HK-2 (cell line): ENCODE data around the gene RFX8.
"Not testable (repeated sequence)": the region's sequence is repeated elsewhere in the genome, so short reads cannot be mapped to it uniquely, and the experiment has no call there.

Experiments used
- DNase-seq: peaks from one replicate; pipeline ENCODE4 v3.0.0-alpha.2; 2018; ENCODE audit not compliant: unreplicated experiment

Gene RFX8

DNA sequence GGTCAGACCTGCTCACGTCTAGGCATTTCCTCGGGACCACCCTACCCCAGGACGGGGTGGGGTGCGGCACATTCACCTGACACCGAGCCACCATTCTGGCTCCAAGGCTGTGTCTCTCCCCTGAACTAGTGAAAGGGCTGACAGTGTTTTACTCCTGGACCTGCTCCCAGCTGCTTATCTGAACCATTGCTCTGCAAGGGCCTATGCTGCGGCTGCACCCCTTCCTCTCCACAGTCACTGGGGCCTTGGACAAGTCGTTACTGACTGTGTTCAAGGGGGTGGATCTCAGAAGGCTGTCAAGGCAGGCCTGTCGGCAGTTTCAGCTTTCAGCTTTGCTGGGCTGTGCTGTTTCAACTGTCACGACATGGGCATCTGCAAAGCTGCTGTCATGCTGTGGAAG, 99.3 kb downstream of the RFX8 start:
- no peak for DNase-seq

DNA sequence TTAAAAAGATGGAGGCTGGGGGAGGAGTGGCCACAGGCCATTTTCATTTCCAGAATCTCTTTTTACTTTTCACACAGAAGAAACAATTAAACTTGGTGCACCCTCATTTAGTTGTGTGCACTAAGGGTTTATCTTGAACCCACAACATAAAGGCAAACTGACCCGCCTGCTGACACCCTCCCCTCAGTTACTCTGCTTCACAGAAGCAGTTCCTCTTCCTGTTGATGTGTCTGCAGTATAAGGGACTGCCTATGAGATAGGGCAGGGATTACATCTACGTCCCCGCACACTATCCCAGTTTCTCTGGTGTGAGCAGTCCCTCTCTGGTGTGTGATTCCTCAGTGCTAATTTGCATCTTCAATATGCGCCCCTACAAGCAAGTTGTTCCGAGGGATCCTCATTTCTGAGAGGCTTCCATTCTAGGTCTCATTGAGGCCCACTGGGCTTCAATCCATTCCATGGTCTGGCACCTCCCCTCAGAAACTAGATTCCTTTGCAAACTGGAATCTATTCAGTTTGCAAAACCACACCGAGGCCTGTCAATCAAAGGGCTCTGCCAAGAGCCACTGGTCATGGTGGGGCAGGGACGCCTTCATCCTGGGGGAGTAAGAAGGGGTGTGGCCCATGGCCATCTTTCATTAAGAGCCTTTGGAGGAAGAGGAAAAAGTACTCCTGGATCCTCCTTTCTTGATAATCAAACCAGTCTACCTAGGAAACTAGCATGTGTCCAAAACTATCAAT, 99.9 kb downstream of the RFX8 start:
- no peak for DNase-seq

DNA sequence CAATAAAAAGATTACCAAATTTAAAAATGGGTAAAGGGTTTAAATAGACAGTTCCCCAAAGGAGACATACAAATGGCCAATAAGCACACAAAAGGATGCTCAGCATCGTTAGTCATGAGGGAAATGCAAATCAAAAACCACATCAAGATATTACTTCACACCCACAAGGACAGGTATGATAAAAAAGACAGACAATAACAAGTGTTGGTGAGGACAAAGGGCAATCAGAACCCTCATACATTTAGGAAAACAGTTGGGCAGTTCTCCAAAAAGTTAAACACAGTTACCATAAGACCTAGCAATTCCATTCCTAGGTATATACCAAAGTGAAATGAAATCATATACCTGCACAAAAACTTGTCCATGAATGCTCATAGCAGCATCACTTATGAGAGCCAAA, 102.1 kb downstream of the RFX8 start:
- no peak for DNase-seq

DNA sequence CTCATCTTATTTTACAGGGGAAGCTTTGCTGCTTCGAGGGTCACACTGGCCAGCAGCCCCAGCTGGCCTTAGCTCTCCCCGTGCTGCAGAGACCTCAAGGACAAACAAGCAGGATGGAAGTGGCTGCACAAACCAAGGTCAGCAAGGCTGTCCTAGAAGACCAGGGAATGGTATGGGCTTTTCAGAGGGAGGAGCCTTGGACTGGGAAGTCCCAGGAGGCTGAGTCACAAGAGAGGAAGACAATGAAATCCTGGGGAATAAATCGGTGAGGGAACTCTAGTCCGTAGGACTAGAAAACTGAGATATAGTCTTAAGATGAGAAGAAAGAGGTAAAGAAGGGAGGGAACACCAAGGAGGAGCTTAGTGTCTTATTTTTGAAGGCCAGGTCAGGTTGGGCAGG, 103.3 kb downstream of the RFX8 start:
- DNase-seq: no peak

DNA sequence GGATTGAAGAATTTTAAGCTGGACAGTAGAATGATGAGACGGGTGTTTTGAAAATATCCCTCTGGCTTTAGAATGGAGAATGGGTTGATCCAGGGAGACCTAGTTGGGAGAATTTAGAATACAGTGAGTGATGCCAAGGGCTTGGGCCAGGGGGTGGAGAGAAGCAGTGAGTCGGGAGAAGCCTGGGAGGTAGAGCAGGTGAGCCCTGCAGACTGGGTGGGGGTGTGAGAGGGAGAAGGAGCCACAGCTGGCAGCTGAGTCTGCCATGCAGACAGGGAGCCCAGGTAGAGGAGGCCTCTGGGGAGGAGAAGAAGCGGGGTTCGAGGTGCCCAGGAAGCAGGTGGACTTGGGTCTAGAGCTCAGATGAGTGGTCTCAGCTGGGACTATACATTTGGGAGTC, 105.8 kb downstream of the RFX8 start:
- DNase-seq: no peak

DNA sequence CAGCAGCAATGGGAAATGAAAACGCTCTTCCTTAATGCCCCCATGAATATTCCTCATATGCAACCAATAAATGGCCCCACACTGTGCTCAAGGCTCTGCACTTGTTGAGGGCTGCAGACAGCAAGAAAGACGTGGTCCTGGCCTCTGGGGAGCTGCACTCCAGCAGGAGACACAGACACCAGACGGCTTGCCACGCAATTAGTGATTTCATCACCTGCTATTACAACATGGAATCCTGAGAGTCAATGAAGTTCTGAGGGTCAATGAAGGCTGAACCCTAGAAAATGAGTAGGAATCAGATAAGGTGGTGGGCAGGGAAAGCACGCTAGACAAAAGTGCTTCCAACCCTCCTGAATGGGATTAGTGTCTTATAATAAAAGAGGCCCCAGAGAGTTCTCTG, 106.5 kb downstream of the RFX8 start:
- no peak for DNase-seq

DNA sequence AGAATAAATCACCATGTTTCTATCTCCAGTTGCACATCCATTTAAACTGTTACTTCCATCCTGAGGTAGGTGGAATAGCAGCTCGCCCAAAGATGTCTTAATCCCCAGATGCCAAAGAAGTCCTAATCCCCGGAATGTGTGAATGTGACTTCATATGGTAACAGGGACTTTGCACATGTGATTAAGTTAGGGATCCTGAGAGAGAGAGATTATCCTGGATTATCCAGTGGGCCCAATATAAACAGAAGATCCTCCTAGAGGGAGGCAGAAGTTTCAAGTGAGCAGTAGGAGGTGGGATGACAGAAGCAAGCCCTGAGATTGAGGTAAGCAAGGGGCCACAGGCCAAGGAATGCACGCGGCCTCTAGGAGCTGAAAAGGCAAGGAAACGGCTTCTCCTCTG, 107.4 kb downstream of the RFX8 start:
- DNase-seq: no peak

DNA sequence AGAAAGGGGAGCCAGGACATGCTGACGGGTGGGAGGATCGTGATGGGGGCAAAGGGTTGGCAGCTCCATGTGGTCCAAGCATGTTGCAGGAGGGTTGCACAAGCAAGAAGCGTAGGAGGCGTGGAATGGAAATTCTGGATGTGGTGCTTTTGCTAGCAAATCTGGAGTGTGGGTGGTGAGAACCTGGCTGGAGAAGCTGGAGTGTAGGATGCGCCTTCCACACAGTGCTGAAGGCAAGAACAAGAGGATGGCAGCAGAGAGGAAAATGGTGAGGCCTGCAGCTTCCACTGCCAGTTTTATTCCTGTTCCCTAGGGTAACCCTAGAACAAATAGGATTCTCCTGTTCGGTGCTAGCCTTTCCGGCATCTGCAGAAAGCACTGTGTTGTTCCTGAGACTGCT, 110.0 kb downstream of the RFX8 start:
- DNase-seq: no peak

DNA sequence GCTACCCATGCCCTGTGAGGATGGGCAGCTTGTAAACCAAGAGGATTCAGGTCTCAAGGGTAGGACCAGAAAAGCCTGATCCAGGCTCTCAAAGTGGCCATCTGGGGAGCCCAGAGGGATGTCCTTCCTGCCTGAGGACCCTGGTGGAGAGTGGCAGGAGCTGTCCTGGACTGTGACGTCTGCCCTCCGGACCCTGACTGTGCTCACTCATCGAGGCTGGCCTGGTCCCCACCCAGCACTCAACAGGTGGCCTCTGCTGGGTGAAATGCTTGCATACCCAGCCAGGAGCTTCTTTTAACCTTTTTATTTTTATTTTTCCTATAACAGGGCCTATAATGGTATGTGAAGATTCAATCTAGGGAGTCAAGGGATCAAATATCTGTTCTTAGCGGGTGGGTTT, 112.1 kb downstream of the RFX8 start:
- DNase-seq: no peak

DNA sequence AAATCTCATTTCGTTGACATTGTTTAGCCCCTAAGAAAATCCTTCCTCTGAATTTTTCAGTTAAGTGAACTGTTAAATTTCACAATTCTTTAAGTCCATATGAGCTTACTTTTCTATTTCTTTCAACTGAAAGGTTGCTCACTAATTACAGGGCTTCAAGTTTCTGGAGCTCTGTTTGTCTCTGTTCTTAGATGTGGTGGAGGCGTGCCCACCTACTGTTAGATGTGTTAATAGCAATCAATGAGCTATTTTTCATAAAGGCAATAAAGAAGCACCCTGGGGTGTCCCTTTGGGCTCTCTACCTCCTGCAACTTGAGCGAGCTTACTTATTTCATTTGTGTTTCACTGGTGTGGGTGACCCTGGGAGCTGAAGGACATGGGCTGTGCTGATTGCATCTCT, 112.6 kb downstream of the RFX8 start:
- DNase-seq: no peak

DNA sequence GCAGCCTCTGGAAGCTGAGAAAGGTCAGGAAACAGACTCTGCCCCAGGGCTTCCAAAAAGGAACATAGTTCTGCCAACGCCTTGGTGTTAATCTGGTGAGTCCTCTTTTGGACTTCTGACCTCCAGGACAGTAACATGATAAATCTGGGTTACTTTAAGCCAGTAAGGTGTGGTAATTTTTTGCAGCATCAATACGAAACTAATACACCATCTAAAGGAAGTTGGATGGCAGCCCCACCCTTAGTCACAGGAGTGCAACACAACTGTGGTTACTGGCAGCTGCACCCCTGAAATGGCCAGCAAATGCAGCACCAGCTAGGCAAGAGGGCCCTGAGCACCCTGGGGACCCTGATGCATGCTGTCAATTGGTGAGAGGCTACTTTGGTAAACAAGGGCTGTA, 113.4 kb downstream of the RFX8 start:
- no peak for DNase-seq

DNA sequence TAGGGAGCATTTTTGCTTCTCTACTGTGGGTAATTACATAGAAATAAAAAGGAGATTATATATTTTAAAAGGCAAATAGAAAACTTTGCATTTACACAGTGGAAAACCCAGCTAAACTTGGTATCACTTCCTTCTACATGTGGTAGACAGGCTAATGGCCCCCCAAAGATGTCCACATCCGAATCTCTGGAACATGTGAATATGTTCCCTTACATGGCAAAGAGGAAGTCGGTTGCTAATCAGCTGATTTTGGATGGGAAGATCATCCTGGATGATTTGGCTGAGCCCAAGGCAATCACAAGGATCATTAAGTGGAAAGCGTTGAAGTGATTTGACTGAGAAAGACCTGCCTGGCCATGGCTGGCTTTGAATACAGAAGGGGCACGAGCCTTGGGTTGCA, 113.8 kb downstream of the RFX8 start:
- no peak for DNase-seq

DNA sequence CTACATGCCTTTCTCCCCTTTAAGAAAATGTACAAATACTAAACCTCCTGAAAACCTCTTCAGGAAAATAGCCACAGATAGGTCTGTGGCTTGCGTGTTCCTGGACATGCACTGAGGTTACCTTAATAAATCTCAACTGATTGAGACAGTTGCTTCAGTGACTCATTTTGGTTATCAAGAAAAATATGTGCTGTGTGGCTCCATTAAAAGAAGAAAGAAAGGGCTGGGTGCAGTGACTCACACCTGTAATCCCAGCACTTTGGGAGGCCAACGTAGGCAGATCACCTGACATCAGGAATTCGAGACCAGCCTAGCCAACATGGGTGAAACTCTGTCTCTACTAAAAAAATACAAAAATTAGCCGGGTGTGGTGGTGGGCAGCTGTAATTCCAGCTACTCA, 114.7 kb downstream of the RFX8 start:
- DNase-seq: peak; percentile 27

DNA sequence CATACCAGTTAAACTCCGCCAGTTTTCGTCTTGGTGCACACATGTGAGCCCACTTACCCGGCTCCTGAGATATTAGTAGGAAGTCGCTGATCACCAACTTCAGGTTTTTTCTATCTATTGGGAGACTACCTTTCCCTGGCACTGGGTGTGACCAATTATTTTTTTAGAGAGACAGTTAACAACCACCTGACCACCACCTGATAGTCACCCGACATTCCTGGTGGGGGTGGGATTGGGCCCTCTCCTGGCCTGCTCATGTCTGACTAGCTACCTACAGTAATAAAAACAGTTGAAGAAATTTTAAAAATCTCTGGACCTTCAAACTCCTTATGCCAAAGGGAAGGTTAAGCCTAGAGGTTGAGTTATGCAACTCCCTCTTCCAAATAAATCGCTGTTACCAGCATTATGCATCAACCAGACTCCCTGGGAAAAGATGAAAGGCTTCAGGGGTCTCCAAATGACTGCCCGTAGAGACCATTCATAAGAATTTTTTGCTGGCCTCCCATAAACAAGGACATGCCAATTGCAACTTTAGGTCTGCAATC, 115.4 kb downstream of the RFX8 start:
- DNase-seq: no peak

DNA sequence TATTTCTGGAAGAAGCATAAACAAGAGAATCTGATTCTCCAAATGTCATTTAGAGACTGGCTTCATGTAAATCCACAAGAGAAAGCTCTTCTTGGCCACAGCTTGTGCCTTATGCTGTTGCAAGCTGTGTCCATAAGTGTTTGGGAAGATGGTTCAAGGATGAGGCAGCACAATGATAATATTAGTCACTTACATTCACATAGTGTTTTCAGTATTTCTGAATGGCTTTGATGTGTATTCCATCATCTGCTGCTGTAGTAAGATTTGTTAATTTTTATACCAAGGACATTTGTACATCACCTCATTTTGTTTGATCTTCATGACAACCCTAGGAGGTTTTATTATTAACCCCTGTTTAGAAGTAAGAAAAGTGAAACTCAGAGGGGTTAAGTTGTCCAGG, 117.5 kb downstream of the RFX8 start:
- DNase-seq: no peak

DNA sequence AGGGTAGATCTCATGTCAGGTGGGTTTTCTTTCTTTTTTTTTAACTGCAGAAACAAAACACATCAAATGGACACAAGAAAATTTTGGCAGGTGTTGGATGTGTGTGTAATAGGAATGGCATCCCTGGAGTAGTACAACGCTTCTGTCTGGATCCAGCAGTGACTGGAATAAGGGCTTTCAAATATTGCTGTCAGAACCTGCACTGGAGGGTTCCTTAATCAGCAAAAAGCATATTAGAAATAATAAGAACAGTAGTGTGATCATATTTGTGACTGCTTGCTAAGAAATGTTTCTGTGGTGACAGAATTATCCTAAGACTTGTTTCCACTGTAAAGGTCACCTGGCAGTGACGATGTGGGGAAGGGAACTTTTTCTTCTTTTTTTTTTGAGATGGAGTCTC, 118.4 kb downstream of the RFX8 start:
- no peak for DNase-seq

DNA sequence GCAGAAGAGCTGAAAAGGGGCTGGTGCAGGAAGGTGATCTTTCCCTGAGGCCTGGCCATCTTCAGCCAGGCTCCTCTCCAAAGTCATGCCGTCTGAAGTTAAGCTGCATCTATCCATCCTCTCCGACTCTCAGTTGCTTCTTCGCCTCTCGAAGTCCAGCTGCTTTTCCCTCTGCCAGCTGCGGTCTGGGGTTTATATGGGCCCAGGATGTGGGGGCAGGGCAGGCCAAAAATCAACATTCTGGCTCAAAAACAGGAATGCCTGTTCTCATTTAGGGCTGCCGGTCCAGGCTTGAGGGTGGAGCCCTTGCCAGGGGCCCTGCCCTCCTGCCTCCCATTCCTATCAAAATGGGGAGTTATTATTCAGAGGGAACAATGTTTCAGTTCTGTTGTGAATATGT, 118.9 kb downstream of the RFX8 start:
- no peak for DNase-seq

DNA sequence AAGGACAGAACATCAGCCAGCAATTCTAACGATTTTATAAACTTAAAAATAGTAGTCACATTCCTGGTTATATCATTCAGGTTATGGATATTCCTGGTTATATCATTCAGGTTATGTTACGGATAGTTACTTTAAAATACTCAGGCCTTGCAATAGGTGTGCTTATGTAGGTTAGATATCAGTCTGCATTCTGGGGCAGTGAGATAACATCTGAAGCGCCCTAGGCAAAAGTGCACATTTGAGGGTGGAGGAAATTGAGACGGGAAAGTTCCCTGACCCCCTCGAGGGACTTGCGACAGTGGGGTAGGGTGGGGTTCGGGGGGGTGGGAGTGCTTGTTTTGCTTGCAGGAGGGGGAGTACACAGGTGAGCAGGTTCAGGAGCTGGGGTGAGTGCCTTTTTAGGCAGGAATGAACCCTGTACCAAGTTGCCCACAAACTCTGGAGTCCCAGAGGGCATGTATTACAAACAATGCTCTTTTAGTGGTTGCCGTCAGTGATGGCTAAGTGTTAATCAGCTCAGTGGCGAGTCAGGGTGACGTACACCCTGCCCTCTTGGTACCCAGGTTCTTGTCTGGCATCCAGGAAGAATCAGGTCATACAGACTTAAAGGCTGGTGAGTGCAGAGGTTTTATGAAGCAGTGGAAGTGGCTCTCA, 119.4 kb downstream of the RFX8 start:
- DNase-seq: no peak

DNA sequence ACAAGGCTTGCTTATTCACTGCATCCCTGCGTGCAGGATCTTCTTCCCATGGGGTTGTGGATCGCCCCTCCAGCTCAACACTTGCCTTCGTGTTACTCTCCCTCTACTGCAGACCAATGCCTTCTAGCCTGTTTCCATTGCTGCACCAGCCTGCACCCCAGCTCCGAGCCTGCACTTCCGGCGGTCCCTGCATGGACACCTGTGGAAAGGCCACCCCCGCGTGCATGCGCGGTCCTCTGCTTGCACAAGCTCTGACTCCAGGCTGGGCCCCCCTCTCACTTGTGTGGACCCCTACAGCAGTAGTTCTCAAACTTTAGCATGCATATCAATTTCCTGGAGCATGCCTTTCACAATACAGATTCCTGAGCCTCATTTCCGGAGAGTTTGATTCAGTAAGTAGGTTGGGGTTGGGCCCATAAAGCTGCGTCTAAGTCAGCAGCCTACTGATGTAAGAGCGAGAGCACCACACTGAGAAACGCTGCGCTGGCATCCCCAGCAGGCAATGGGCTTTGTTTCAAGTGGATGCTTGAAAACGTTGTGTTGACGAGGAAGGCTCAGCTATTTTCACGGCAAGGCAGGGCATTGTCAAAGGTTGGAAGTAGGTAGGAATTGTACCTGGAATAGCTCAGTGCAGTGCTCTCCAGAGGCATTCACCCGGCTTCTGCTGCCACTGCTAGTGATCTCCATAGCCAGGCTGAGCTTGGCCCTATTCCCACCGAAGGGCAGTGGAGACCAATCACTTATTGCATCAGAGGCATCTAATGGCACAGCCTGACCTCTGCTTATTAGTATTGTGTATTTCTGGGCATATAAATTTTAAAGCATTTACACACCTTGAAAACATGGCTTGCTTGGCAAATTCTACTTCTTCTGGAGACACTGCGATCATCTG, 120.2 kb downstream of the RFX8 start:
- DNase-seq: no peak

DNA sequence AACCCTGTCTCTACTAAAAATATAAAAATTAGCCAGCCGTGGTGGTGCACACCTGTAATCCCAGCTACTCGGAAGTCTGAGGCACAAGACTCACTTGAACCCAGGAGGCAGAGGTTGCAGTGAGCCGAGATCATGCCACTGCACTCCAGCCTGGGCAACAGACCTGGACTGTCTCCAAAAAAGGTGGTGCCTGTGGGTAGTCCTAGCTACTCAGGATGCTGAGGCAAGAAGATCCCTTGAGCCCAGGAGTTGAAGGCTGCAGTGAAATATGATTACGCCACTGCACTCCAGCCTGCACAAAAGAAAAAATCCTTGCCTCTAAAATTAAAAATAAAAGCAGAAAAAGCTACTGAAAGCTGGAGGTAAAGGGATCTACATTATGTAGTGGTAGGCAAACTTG, 122.3 kb downstream of the RFX8 start:
- not testable (repeated sequence) for DNase-seq

DNA sequence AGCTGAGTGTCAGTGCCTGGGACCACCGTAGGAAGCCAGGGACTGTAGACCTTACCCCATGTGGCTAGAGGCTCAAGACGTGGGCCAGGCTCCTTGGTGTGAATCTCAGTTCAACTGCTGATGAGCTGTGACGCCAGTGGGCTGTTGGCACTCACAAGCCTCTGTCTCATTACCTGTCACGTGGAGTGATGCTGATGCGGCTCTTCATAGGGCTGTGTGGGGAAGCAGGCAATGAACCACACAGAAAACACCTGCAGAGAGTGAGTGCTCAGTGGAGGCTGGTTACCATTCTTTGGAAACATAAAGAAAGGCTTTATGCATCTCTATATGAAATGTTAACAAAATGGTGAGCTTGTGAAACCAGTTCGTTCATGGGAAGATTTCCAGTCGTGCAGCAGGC, 123.7 kb downstream of the RFX8 start:
- DNase-seq: no peak

DNA sequence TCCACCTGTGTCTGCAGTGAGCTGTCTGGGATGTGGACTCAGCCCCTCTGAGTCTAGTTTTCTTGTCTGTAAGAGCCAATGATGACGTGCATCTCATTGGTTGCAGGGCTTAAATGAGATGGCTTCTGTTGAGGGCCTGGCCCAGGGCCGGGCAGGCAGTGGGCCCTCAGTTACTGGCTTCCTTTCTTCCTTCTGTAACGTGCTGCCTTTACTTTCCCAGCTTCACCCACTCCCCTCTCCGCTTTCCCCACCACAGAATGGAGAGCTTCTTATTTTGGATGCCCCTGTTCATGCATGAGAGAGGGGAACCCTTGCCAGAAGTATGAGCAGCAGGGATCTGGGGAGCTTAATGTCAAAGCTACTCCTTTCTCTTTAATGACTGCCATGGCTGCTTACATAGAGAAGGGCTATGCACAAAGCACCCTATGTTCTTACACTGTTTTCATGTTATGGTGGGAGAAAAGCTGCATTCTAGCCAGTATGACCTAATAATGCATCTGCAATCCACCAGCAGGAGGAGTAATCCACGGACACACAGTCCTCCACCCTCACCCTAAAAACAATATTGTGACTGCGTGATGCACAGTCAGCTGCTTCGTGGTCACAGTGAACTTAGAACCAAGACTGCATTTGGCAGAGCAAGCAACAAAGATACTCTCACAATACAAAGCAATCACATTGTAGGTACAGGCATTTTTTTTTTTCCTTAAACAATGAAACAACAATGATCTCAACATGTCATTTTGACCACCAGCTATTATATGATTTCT, 124.8 kb downstream of the RFX8 start:
- DNase-seq: no peak
